ENCODE results near the gene EYA4. TPM values are rescaled to one million over a fixed set of nuclear protein-coding genes. Genes with fewer than 3 reads are reported as not detected.

EYA4 gene
- total RNA-seq, 1 experiment from 2014 or later: not detected

- in situ Hi-C loops (cut with HindIII; ENCODE audit: low pct_unique_long_range_greater_than_20kb, low sequenced_read_pairs): no loop called here
- BruUV-seq (replicated peaks): no TSS peak
Observed at GRCh38 chr6:133446789-133447188, 205.6 kb downstream of the EYA4 start.

GRCh38 chr6:133447924-133448323 lies 206.8 kb downstream of the EYA4 start:
- DNase-seq (ENCODE audit: low read depth, low spot score): no peak

More at GRCh38 chr6:133446789-133447188, 205.6 kb downstream of the EYA4 start:
- ATAC-seq (no peak), DNase-seq (ENCODE audit: low read depth, low spot score) (no peak)
- intact Hi-C loops (cut with micrococcal nuclease; ENCODE audit: unreplicated experiment): no loop called here
- H3K36me3 ChIP-seq (ENCODE audit: control insufficient read depth, insufficient read depth, low read length): no peaks in the 10 kb centered on the region
- TF ChIP-seq, protein P1, sequence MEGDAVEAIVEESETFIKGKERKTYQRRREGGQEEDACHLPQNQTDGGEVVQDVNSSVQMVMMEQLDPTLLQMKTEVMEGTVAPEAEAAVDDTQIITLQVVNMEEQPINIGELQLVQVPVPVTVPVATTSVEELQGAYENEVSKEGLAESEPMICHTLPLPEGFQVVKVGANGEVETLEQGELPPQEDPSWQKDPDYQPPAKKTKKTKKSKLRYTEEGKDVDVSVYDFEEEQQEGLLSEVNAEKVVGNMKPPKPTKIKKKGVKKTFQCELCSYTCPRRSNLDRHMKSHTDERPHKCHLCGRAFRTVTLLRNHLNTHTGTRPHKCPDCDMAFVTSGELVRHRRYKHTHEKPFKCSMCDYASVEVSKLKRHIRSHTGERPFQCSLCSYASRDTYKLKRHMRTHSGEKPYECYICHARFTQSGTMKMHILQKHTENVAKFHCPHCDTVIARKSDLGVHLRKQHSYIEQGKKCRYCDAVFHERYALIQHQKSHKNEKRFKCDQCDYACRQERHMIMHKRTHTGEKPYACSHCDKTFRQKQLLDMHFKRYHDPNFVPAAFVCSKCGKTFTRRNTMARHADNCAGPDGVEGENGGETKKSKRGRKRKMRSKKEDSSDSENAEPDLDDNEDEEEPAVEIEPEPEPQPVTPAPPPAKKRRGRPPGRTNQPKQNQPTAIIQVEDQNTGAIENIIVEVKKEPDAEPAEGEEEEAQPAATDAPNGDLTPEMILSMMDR (IDR thresholded peaks at IDR 0.05): no peak
- TF ChIP-seq, protein P2, sequence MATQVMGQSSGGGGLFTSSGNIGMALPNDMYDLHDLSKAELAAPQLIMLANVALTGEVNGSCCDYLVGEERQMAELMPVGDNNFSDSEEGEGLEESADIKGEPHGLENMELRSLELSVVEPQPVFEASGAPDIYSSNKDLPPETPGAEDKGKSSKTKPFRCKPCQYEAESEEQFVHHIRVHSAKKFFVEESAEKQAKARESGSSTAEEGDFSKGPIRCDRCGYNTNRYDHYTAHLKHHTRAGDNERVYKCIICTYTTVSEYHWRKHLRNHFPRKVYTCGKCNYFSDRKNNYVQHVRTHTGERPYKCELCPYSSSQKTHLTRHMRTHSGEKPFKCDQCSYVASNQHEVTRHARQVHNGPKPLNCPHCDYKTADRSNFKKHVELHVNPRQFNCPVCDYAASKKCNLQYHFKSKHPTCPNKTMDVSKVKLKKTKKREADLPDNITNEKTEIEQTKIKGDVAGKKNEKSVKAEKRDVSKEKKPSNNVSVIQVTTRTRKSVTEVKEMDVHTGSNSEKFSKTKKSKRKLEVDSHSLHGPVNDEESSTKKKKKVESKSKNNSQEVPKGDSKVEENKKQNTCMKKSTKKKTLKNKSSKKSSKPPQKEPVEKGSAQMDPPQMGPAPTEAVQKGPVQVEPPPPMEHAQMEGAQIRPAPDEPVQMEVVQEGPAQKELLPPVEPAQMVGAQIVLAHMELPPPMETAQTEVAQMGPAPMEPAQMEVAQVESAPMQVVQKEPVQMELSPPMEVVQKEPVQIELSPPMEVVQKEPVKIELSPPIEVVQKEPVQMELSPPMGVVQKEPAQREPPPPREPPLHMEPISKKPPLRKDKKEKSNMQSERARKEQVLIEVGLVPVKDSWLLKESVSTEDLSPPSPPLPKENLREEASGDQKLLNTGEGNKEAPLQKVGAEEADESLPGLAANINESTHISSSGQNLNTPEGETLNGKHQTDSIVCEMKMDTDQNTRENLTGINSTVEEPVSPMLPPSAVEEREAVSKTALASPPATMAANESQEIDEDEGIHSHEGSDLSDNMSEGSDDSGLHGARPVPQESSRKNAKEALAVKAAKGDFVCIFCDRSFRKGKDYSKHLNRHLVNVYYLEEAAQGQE (IDR thresholded peaks at IDR 0.05; ENCODE audit: insufficient read depth in 1 of 2, low read depth in 2 of 2, low read length in 1 of 2): no peak
- no peak overlapping the region for H3K4me3 ChIP-seq (ENCODE audit: low read depth in 2 of 2, low read length in 2 of 2)
- no peaks in the 10 kb centered on the region for H3K27me3 ChIP-seq (ENCODE audit: control insufficient read depth, insufficient read depth, low read length)
- H3K9me3 ChIP-seq (ENCODE audit: control insufficient read depth, insufficient read depth, low read depth, low read length): no peaks in the 10 kb centered on the region
- CTCF ChIA-PET: no interaction called here
- POLR2A ChIA-PET: no interaction called here
- H3K27ac ChIP-seq (ENCODE audit: low read length): no peak overlapping the region
- H3K4me1 ChIP-seq (ENCODE audit: control insufficient read depth, insufficient read depth, low read length): no peaks in the 10 kb centered on the region

DNA sequence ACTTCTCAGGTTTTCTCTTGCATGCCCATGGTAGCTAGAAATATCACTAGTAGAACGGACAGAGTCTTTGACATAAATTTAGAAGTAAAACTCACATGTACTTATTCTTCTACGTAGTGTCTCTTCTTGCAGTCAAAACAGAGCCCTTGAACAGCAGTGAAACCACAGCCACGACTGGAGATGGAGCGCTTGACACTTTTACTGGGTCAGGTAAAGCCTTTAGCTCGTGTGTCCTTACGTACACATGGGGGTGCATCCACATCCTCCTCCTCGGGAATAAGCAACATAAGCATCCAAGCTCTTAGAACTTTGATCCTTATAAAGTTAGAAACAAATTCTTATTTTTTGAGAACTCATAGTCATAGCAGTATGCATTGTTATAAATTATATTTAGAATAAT lies 215.3 kb downstream of the EYA4 start:
- ChIA-PET POLR2A (no interaction called here), CTCF (no interaction called here)
- Histone ChIP-seq H3K4me3 (ENCODE audit: low read depth in 2 of 2, low read length in 2 of 2) (no peak overlapping the region), H3K9me3 (ENCODE audit: control insufficient read depth, insufficient read depth, low read depth, low read length) (no peaks in the 10 kb centered on the region), H3K36me3 (ENCODE audit: control insufficient read depth, insufficient read depth, low read length) (no peaks in the 10 kb centered on the region), H3K27me3 (ENCODE audit: control insufficient read depth, insufficient read depth, low read length) (no peaks in the 10 kb centered on the region), H3K4me1 (ENCODE audit: control insufficient read depth, insufficient read depth, low read length) (no peaks in the 10 kb centered on the region), H3K27ac (ENCODE audit: low read length) (no peak overlapping the region)
- in situ Hi-C loops (cut with HindIII; ENCODE audit: low pct_unique_long_range_greater_than_20kb, low sequenced_read_pairs) (no loop called here), intact Hi-C loops (cut with micrococcal nuclease; ENCODE audit: unreplicated experiment) (no loop called here)
- ATAC-seq (no peak), DNase-seq (ENCODE audit: low read depth, low spot score) (no peak)
- TF ChIP-seq SIN3A (IDR thresholded peaks at IDR 0.05; ENCODE audit: borderline replicate concordance, insufficient read depth, low read depth, low read length) (no peak), POLR2AphosphoS5 (IDR thresholded peaks at IDR 0.05; ENCODE audit: low read depth, low read length) (no peak), TCF7L2 (IDR thresholded peaks at IDR 0.05; ENCODE audit: low read depth, low read length) (no peak)
- TF ChIP-seq, protein P1 (IDR thresholded peaks at IDR 0.05): no peak
- TF ChIP-seq, protein P2 (IDR thresholded peaks at IDR 0.05; ENCODE audit: insufficient read depth in 1 of 2, low read depth in 2 of 2, low read length in 1 of 2): no peak
- BruUV-seq (replicated peaks): no TSS peak

More at GRCh38 chr6:133447924-133448323, 206.8 kb downstream of the EYA4 start:
- TF ChIP-seq POLR2AphosphoS5 (IDR thresholded peaks at IDR 0.05; ENCODE audit: low read depth, low read length) (no peak), SIN3A (IDR thresholded peaks at IDR 0.05; ENCODE audit: borderline replicate concordance, insufficient read depth, low read depth, low read length) (no peak), TCF7L2 (IDR thresholded peaks at IDR 0.05; ENCODE audit: low read depth, low read length) (no peak)
- TF ChIP-seq, protein P1 (IDR thresholded peaks at IDR 0.05): no peak
- Histone ChIP-seq H3K27me3 (ENCODE audit: control insufficient read depth, insufficient read depth, low read length) (no peaks in the 10 kb centered on the region), H3K4me1 (ENCODE audit: control insufficient read depth, insufficient read depth, low read length) (no peaks in the 10 kb centered on the region), H3K9me3 (ENCODE audit: control insufficient read depth, insufficient read depth, low read depth, low read length) (no peaks in the 10 kb centered on the region), H3K4me3 (ENCODE audit: low read depth in 2 of 2, low read length in 2 of 2) (no peak overlapping the region), H3K27ac (ENCODE audit: low read length) (no peak overlapping the region), H3K36me3 (ENCODE audit: control insufficient read depth, insufficient read depth, low read length) (no peaks in the 10 kb centered on the region)
- in situ Hi-C loops (cut with HindIII; ENCODE audit: low pct_unique_long_range_greater_than_20kb, low sequenced_read_pairs) (no loop called here), intact Hi-C loops (cut with micrococcal nuclease; ENCODE audit: unreplicated experiment) (no loop called here)
- ChIA-PET CTCF (no interaction called here), POLR2A (no interaction called here)
- ATAC-seq: no peak
- BruUV-seq (replicated peaks): no TSS peak

All from Panc1 (cell line).